Measurements from ENCODE around the gene ZFP69.

DNA sequence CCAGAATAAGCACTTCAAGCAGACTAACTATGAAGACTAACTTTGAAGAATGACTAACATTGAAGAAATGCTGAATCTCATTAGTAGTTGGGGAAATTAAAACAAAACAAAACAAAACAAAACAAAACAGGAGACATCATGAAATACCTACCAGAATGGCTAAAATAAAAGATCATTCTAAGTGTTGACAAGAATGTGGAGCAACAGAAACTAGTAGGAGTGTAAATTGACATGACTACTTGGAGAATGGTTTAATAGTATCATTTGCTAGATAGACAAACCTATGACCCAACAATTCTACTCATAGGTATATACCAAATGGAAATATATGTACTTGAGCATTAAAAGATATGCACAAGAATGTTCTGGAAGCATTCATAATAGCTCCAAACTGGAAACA is 45.7 kb upstream of the ZFP69 start:
- TF ChIP-seq, protein P1, sequence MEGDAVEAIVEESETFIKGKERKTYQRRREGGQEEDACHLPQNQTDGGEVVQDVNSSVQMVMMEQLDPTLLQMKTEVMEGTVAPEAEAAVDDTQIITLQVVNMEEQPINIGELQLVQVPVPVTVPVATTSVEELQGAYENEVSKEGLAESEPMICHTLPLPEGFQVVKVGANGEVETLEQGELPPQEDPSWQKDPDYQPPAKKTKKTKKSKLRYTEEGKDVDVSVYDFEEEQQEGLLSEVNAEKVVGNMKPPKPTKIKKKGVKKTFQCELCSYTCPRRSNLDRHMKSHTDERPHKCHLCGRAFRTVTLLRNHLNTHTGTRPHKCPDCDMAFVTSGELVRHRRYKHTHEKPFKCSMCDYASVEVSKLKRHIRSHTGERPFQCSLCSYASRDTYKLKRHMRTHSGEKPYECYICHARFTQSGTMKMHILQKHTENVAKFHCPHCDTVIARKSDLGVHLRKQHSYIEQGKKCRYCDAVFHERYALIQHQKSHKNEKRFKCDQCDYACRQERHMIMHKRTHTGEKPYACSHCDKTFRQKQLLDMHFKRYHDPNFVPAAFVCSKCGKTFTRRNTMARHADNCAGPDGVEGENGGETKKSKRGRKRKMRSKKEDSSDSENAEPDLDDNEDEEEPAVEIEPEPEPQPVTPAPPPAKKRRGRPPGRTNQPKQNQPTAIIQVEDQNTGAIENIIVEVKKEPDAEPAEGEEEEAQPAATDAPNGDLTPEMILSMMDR (IDR thresholded peaks at IDR 0.05; ENCODE audit: borderline replicate concordance, extremely low read depth, low read length, poor library complexity, severe bottlenecking): no peak
- TF ChIP-seq EZH2 (IDR thresholded peaks at IDR 0.05; ENCODE audit: borderline replicate concordance, low read depth, low read length, severe bottlenecking): no peak
